Adrenal gland (tissue), 5 donors: ENCODE measurements around the gene VNN1.

ENCODE experiments used
- POLR2A ChIP-seq, 2 donors: fragments of 450-650 bp; IDR thresholded peaks; one replicate each; pipeline ENCODE4 v1.6.1; 2017; ENCODE audit warnings: antibody characterized with exemption in 2 of 2, mild to moderate bottlenecking in 2 of 2, moderate library complexity in 1 of 2
- TF ChIP-seq, protein P1 (sequence below), 6 experiments: fragments of 450-650 bp in 4 of 6; fragments of 200-600 bp in 2 of 6; sonication (generic) in 1 of 6; IDR thresholded peaks; 1 replicate in 5 of 6; 2 replicates in 1 of 6; pipeline versions ENCODE4 v1.5.1 to v1.8.0; 2016 to 2021; ENCODE audit warnings: antibody characterized with exemption in 6 of 6, mild to moderate bottlenecking in 2 of 6, moderate library complexity in 1 of 6
- donor health status: DM: no; HTN: no; CAD: no.

DNA sequence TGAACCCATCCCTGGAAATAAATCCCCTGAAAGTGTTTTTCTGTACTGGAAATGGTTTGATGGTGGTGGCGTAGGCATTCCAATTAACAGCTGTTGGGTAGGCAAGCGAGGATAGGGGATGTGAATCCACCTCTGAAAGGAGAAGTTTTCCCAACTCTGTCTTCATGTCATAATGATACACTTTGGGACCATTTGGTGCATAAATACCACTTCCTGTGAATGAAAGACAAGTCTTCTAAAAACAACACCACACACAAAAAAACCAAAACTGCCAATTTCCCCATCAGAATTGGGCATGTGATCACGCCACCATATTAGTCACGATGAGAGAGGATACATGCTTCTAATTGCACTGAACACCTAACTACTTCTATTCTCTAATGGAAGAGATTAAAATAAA lies 37.5 kb upstream of the VNN1 start:
- TF ChIP-seq, protein P1, sequence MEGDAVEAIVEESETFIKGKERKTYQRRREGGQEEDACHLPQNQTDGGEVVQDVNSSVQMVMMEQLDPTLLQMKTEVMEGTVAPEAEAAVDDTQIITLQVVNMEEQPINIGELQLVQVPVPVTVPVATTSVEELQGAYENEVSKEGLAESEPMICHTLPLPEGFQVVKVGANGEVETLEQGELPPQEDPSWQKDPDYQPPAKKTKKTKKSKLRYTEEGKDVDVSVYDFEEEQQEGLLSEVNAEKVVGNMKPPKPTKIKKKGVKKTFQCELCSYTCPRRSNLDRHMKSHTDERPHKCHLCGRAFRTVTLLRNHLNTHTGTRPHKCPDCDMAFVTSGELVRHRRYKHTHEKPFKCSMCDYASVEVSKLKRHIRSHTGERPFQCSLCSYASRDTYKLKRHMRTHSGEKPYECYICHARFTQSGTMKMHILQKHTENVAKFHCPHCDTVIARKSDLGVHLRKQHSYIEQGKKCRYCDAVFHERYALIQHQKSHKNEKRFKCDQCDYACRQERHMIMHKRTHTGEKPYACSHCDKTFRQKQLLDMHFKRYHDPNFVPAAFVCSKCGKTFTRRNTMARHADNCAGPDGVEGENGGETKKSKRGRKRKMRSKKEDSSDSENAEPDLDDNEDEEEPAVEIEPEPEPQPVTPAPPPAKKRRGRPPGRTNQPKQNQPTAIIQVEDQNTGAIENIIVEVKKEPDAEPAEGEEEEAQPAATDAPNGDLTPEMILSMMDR (IDR thresholded peaks at IDR 0.05): no peak
- TF ChIP-seq POLR2A (IDR thresholded peaks at IDR 0.05): no peak
